HFFc6 (cell line): ENCODE measurements around the gene MVK. TPM values are rescaled to one million over a fixed set of nuclear protein-coding genes. Genes with fewer than 3 reads are reported as not detected.

Experiments
- DNase-seq: peaks from one replicate; pipeline ENCODE4 v3.0.0-alpha.2; 2018
- H3K27ac Mint-ChIP-seq: 2 replicates; pipeline ENCODE4 v1.8.0; 2020; ENCODE audit warnings: mild to moderate bottlenecking, mixed read lengths
- H3K27me3 Mint-ChIP-seq: 2 replicates; pipeline ENCODE4 v1.8.0; 2021; ENCODE audit warnings: mild to moderate bottlenecking, moderate library complexity, mixed read lengths; ENCODE audit not compliant: insufficient read depth
- H3K36me3 Mint-ChIP-seq: 2 replicates; pipeline ENCODE4 v1.8.0; 2021; ENCODE audit warnings: low read depth, mixed read lengths
- H3K4me1 Mint-ChIP-seq: 2 replicates; pipeline ENCODE4 v1.8.0; 2020; ENCODE audit warnings: low read depth, mixed read lengths
- H3K4me3 Mint-ChIP-seq: 2 replicates; pipeline ENCODE4 v1.8.0; 2020; ENCODE audit warnings: mild to moderate bottlenecking, moderate library complexity, mixed read lengths
- H3K9me3 Mint-ChIP-seq: 2 replicates; pipeline ENCODE4 v1.8.0; 2020; ENCODE audit warnings: mild to moderate bottlenecking, mixed read lengths
- CTCF ChIP-seq: fragments of 200-600 bp; sonication (generic); IDR thresholded peaks from 2 replicates; pipeline ENCODE4 v1.5.0; 2021; ENCODE audit warnings: antibody characterized with exemption, mild to moderate bottlenecking
- total RNA-seq, 6 experiments: library from RNA; stranded (reverse); fragmentation: NEBNext Ultra II Directional; extraction: Animal tissue kit (Norgen Biotek cat#: 25700); gene quantifications; 2 replicates in 1 of 6; 3 replicates in 5 of 6; pipeline ENCODE4 v1.2.3, GENCODE V29; 2021

MVK gene
- total RNA-seq, 6 experiments from 2014 or later = 7.1 to 10.4 (median 7.9) TPM

- Mint-ChIP-seq H3K27ac (no peak overlapping the region), H3K36me3 (no peaks in the 10 kb centered on the region), H3K27me3 (peaks cover 2% of the 10 kb centered on the region; the same call in 1 of the 2 replicates), H3K4me3 (no peak overlapping the region), H3K4me1 (peaks cover 6% of the 10 kb centered on the region), H3K9me3 (no peaks in the 10 kb centered on the region)
- no peak for TF ChIP-seq CTCF
- DNase-seq = no peak
These were observed 19.3 kb downstream of the MVK start for GRCh38 chr12:109592905-109593272.

DNA sequence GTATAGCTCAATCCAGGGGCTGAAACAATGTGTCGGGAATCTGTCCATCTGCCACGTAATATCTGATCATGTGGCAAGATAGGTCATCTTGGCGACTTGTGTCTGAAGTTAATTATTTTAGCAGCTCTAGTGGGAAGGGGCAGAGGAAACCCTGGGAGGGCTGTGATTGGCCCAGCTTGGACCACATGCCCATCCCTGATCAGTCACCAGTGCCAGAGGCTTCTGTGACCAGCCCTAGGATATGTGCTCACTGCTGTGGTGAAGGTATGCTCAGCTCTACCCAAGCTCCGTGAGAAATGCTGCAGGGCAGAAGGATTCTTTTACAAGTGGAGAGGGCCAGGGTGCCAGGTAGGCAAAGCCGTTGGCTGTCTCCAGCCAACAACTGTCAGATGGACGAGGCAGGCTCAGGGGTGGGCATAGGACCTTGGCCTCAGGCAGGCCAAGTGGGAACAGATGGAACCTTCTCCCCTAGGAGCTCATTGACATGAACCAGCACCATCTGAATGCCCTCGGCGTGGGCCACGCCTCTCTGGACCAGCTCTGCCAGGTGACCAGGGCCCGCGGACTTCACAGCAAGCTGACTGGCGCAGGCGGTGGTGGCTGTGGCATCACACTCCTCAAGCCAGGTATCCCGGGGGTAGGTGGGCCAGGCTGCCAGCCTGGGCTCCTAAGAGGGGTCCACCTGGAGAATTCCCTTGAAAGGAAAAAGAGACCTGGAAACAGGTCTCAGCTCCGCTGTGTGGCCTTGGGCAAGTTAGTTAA lies 21.1 kb downstream of the MVK start:
- no peak for TF ChIP-seq CTCF
- peaks cover 2% of the 10 kb centered on the region; the same call in 1 of the 2 replicates for H3K27me3 Mint-ChIP-seq
- no peaks in the 10 kb centered on the region for H3K36me3 Mint-ChIP-seq
- no peak overlapping the region for H3K4me3 Mint-ChIP-seq
- no peak for DNase-seq
- H3K4me1 Mint-ChIP-seq = peaks cover 10% of the 10 kb centered on the region
- H3K9me3 Mint-ChIP-seq = no peaks in the 10 kb centered on the region
- H3K27ac Mint-ChIP-seq = no peak overlapping the region

- no peaks in the 10 kb centered on the region for H3K9me3 Mint-ChIP-seq
- no peak overlapping the region for H3K27ac Mint-ChIP-seq
These were observed 21.8 kb downstream of the MVK start for GRCh38 chr12:109595321-109595902.

DNA sequence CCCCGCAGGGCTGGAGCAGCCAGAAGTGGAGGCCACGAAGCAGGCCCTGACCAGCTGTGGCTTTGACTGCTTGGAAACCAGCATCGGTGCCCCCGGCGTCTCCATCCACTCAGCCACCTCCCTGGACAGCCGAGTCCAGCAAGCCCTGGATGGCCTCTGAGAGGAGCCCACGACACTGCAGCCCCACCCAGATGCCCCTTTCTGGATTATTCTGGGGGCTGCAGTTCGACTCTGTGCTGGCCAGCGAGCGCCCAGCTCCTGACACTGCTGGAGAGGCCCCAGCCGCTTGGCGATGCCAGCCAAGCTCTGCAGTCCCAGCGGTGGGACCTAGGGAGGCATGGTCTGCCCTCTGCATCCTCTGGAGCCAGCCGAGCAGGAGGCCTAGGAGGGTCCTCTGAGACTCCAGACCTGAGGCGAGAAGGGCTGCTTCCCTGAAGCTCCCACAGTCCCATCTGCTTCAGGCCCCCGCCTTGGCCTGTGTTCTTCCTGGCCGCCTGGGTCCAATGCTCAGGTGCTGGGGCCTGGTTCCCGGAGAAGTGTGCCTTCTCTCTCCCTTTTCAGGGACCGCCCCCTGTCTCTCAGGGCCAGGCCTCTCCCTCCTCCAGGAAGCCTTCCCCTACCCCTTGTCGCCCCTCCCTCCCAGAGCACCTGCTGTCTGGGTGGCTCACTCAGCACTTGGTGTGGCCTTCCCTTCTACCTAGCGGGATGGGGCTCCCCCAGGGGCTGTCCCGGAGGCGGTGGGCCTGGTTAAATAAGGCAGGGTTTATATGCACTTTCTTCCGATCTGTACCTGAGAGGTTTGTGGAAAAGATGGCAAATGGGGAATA lies 23.0 kb downstream of the MVK start:
- no peak overlapping the region for H3K27ac Mint-ChIP-seq
- TF ChIP-seq CTCF = no peak
- peaks cover 4% of the 10 kb centered on the region for H3K27me3 Mint-ChIP-seq
- no peak for DNase-seq
- no peak overlapping the region for H3K4me3 Mint-ChIP-seq
- no peaks in the 10 kb centered on the region for H3K9me3 Mint-ChIP-seq
- peaks cover 10% of the 10 kb centered on the region for H3K4me1 Mint-ChIP-seq
- H3K36me3 Mint-ChIP-seq = no peaks in the 10 kb centered on the region

More at GRCh38 chr12:109595321-109595902, 21.8 kb downstream of the MVK start:
- H3K4me1 Mint-ChIP-seq = peaks cover 10% of the 10 kb centered on the region
- H3K36me3 Mint-ChIP-seq = no peaks in the 10 kb centered on the region
- H3K27me3 Mint-ChIP-seq = peaks cover 2% of the 10 kb centered on the region; the same call in 1 of the 2 replicates
- H3K4me3 Mint-ChIP-seq = no peak overlapping the region
- no peak for TF ChIP-seq CTCF
- DNase-seq = no peak

DNA sequence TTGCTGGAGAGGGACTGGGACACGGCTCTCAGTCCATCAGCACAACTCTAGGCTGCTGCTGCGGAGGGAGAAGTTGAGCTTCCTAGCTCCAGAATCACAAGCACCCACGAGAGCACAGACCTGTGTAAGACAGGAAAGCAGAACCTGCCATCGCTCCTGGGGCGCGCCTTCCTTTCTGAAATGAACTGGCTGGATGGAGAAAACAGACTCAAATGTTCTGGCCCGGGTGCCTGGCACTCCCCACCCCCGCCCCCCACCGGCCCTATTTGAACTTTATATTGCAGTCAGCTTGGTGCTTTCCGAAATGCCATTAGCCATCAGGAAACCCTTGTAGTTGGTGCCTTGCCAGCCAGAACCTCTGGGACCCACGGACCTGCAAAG lies 23.8 kb downstream of the MVK start:
- Mint-ChIP-seq H3K4me1 (peaks cover 10% of the 10 kb centered on the region), H3K27me3 (peaks cover 5% of the 10 kb centered on the region)

More for the DNA sequence above, 23.8 kb downstream of the MVK start:
- TF ChIP-seq CTCF = no peak
- DNase-seq = no peak
- Mint-ChIP-seq H3K36me3 (no peaks in the 10 kb centered on the region), H3K9me3 (no peaks in the 10 kb centered on the region), H3K27ac (no peak overlapping the region), H3K4me3 (no peak overlapping the region)
